ENCODE results near the gene CIC. TPM values are rescaled to one million over a fixed set of nuclear protein-coding genes. Genes with fewer than 3 reads are reported as not detected.

The CIC gene
- total and polyA plus RNA-seq, 10 of the 15 experiments (the other 5 are each of a cell fraction or from before 2014, with no cell fraction given): 0.18 to 50.6 (median 7.1) TPM

DNA sequence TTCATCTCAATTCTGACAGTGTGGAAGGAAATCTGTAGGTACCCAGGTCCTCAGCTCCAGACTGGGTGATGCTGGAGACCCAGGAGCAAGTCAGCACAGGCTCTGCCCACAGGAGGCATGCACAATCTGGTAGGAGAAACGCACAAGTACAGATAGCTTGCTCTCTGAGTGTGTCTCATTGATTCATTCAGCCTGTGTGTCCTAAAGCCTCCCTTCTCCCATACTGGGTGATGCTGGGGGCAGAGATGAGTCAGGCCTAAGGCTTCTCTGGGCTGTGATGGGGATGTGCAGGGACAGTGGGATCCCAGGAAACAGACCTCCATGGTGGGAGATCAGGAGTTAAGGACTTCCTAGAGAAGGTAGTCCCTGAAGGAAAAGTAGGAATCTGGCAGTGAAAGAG, 42.2 kb upstream of the CIC start:
- H3K4me1 ChIP-seq (ENCODE audit: control insufficient read depth, insufficient read depth, low read length): no peaks in the 10 kb centered on the region
- no peak overlapping the region for H3K9ac ChIP-seq (ENCODE audit: control insufficient read depth, insufficient read depth, low read length)
- ATAC-seq (no peak), FAIRE-seq (no peak), DNase-seq (ENCODE audit: low read depth, low spot score) (no peak)
- CTCF ChIA-PET: interaction anchor here (0.6 kb wide), 1 partner anchor 131 kb away, joined by 3 read pairs; no protein-coding TSS in a partner anchor
- no peak overlapping the region for H3K4me3 ChIP-seq
- BruUV-seq (replicated peaks): no TSS peak
- RAD21 ChIA-PET (ENCODE audit: unreplicated experiment): no interaction called here
- SMC1A ChIA-PET (ENCODE audit: uncharacterized antibody, unreplicated experiment): no interaction called here
- WGBS (ENCODE audit: insufficient coverage, insufficient replicate concordance, low lambda C conversion rate, missing lambda C conversion rate): 100% methylated on average over 1 of the region's 1 CpG
- peaks cover 9% of the 10 kb centered on the region for H3K79me2 ChIP-seq (ENCODE audit: control insufficient read depth, insufficient read depth, low read length)
- in situ Hi-C loops (cut with MboI): no loop called here
- intact Hi-C loops (cut with micrococcal nuclease; ENCODE audit: unreplicated experiment): no loop called here
- no peak overlapping the region for H2AFZ ChIP-seq (ENCODE audit: control insufficient read depth, low read depth, low read length)
- no peak overlapping the region for H3K27ac ChIP-seq (ENCODE audit: control insufficient read depth, insufficient read depth)
- peaks cover 21 to 32% of the 10 kb centered on the region in 2 experiments for H3K36me3 ChIP-seq (ENCODE audit: control insufficient read depth in 2 of 2, insufficient read depth in 2 of 2, low read length in 1 of 2)
- no peak overlapping the region for H3K4me2 ChIP-seq (ENCODE audit: control insufficient read depth, insufficient read depth)
- H4K20me1 ChIP-seq (ENCODE audit: control insufficient read depth, insufficient read depth): no peaks in the 10 kb centered on the region; the same call in none of the 2 replicates
- POLR2A ChIA-PET: interaction anchor here (1.2 kb wide), 1 partner anchor 16 kb away, joined by 3 read pairs; no protein-coding TSS in a partner anchor
- TF ChIP-seq CBX5 (IDR thresholded peaks at IDR 0.05; ENCODE audit: low read depth): no peak
- TF ChIP-seq NFYA (IDR thresholded peaks at IDR 0.05; ENCODE audit: borderline replicate concordance, low read depth, low read length): no peak
- no peak for TF ChIP-seq PAX5 (IDR thresholded peaks at IDR 0.05; ENCODE audit: borderline replicate concordance, low read depth, low read length)
- TF ChIP-seq NR2F1 (conservative IDR thresholded peaks at IDR 0.05): no peak
- TF ChIP-seq, protein P1, sequence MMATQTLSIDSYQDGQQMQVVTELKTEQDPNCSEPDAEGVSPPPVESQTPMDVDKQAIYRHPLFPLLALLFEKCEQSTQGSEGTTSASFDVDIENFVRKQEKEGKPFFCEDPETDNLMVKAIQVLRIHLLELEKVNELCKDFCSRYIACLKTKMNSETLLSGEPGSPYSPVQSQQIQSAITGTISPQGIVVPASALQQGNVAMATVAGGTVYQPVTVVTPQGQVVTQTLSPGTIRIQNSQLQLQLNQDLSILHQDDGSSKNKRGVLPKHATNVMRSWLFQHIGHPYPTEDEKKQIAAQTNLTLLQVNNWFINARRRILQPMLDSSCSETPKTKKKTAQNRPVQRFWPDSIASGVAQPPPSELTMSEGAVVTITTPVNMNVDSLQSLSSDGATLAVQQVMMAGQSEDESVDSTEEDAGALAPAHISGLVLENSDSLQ (IDR thresholded peaks at IDR 0.05): no peak
- no peak for TF ChIP-seq ZNF24 (IDR thresholded peaks at IDR 0.05)
- TF ChIP-seq, protein P2, sequence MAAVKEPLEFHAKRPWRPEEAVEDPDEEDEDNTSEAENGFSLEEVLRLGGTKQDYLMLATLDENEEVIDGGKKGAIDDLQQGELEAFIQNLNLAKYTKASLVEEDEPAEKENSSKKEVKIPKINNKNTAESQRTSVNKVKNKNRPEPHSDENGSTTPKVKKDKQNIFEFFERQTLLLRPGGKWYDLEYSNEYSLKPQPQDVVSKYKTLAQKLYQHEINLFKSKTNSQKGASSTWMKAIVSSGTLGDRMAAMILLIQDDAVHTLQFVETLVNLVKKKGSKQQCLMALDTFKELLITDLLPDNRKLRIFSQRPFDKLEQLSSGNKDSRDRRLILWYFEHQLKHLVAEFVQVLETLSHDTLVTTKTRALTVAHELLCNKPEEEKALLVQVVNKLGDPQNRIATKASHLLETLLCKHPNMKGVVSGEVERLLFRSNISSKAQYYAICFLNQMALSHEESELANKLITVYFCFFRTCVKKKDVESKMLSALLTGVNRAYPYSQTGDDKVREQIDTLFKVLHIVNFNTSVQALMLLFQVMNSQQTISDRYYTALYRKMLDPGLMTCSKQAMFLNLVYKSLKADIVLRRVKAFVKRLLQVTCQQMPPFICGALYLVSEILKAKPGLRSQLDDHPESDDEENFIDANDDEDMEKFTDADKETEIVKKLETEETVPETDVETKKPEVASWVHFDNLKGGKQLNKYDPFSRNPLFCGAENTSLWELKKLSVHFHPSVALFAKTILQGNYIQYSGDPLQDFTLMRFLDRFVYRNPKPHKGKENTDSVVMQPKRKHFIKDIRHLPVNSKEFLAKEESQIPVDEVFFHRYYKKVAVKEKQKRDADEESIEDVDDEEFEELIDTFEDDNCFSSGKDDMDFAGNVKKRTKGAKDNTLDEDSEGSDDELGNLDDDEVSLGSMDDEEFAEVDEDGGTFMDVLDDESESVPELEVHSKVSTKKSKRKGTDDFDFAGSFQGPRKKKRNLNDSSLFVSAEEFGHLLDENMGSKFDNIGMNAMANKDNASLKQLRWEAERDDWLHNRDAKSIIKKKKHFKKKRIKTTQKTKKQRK (IDR thresholded peaks at IDR 0.05; ENCODE audit: low read depth, low read length): no peak
- no peak for TF ChIP-seq CEBPB (IDR thresholded peaks at IDR 0.05; ENCODE audit: borderline replicate concordance in 1 of 2, low read depth in 2 of 2, low read length in 2 of 2)
- no peak for TF ChIP-seq SP1 (IDR thresholded peaks at IDR 0.05; ENCODE audit: low read depth, low read length)
- TF ChIP-seq TCF7 (IDR thresholded peaks at IDR 0.05; ENCODE audit: borderline replicate concordance): no peak
- no peaks in the 10 kb centered on the region for H3K27me3 ChIP-seq (replicated peaks in 1 of 2; ENCODE audit: control insufficient read depth in 2 of 2, insufficient read depth in 2 of 2, low read length in 1 of 2)
- H3K9me3 ChIP-seq (replicated peaks; ENCODE audit: control insufficient read depth, insufficient read depth, low read length): no peaks in the 10 kb centered on the region

Measured in GM12878 (cell line).